HepG2 (cell line): ENCODE data around the gene NT5C2. TPM values are rescaled to one million over a fixed set of nuclear protein-coding genes. Genes with fewer than 3 reads are reported as not detected.

Source experiments
- DNMT3B ChIP-seq: conservative IDR thresholded peaks from 2 replicates; pipeline ENCODE4 v1.6.1; 2016; ENCODE audit warnings: missing biosample characterization, control low read depth
- NR3C1 ChIP-seq: sonication (generic); formaldehyde crosslinking; IDR thresholded peaks from 2 replicates; pipeline ENCODE4 v1.4.0; 2020; ENCODE audit warnings: missing genetic modification reagents
- PAX8 ChIP-seq: sonication (generic); formaldehyde crosslinking; IDR thresholded peaks from 2 replicates; pipeline ENCODE4 v1.8.0; 2022; ENCODE audit warnings: mild to moderate bottlenecking, missing genetic modification reagents, borderline replicate concordance
- TBL1XR1 ChIP-seq: fragments of 150-350 bp; IDR thresholded peaks from 2 replicates; pipeline ENCODE4 v1.6.1; 2014; ENCODE audit warnings: borderline replicate concordance, low read length; ENCODE audit not compliant: partially characterized antibody
- ZNF343 ChIP-seq: sonication (generic); formaldehyde crosslinking; IDR thresholded peaks from 2 replicates; pipeline ENCODE4 v1.4.0; 2020; ENCODE audit warnings: mild to moderate bottlenecking, missing genetic modification reagents
- ZNF550 ChIP-seq: sonication (generic); formaldehyde crosslinking; IDR thresholded peaks from 2 replicates; pipeline ENCODE4 v1.4.0; 2020; ENCODE audit warnings: mild to moderate bottlenecking, missing genetic modification reagents, borderline replicate concordance
- ZNF749 ChIP-seq: sonication (generic); formaldehyde crosslinking; IDR thresholded peaks from 2 replicates; pipeline ENCODE4 v1.8.0; 2022; ENCODE audit warnings: mild to moderate bottlenecking, missing genetic modification reagents, moderate library complexity, borderline replicate concordance
- polyA plus RNA-seq, 8 experiments: library from polyadenylated mRNA; depleted of rRNA in 3 of 8; stranded (reverse) in 7 of 8; unstranded in 1 of 8; fragments of >200 nt; fragmentation: Illumina TruSeq in 4 of 8; extraction: Trizol in 4 of 8; gene quantifications; 2 replicates each; pipeline versions ENCODE4 v1.2.1 to v1.2.3, GENCODE V29; 2011 to 2016; ENCODE audit warnings: low read depth in 4 of 8, missing spikeins in 1 of 8, mixed read lengths in 1 of 8; ENCODE audit not compliant: insufficient read depth in 1 of 8
- total RNA-seq, 5 experiments: library from RNA; depleted of rRNA; stranded (reverse); fragments of >200 nt; fragmentation: Illumina TruSeq; extraction: Trizol; gene quantifications; 2 replicates each; pipeline ENCODE4 v1.2.3, GENCODE V29; 2016; ENCODE audit warnings: low read depth in 1 of 5
- TF ChIP-seq, protein P1 (sequence below): sonication (generic); formaldehyde crosslinking; IDR thresholded peaks from 2 replicates; pipeline ENCODE4 v1.8.1; 2023; ENCODE audit warnings: missing genetic modification reagents, inconsistent platforms, borderline replicate concordance
- TF ChIP-seq, protein P2 (sequence below): sonication (generic); formaldehyde crosslinking; IDR thresholded peaks from 2 replicates; pipeline ENCODE4 v1.8.1; 2023; ENCODE audit warnings: mild to moderate bottlenecking, missing genetic modification reagents
- TF ChIP-seq, protein P3 (sequence below): sonication (generic); formaldehyde crosslinking; IDR thresholded peaks from 2 replicates; pipeline ENCODE4 v1.8.0; 2022; ENCODE audit warnings: mild to moderate bottlenecking, missing genetic modification reagents; ENCODE audit not compliant: insufficient replicate concordance
- TF ChIP-seq, protein P4 (sequence below): sonication (generic); formaldehyde crosslinking; IDR thresholded peaks from 2 replicates; pipeline ENCODE4 v1.5.1; 2020; ENCODE audit warnings: mild to moderate bottlenecking, missing genetic modification reagents, moderate library complexity
- TF ChIP-seq, protein P5 (sequence below): sonication (generic); formaldehyde crosslinking; IDR thresholded peaks from 2 replicates; pipeline ENCODE4 v1.5.1; 2020; ENCODE audit warnings: mild to moderate bottlenecking, missing genetic modification reagents, borderline replicate concordance

The NT5C2 gene
- total and polyA plus RNA-seq, 2 of the 13 experiments (the other 11 are each of a cell fraction or from before 2014, with no cell fraction given), result 40.6 to 55.2 TPM

GRCh38 chr10:103053659-103054581 lies 139.2 kb downstream of the NT5C2 start (continued):
- TF ChIP-seq, protein P1, sequence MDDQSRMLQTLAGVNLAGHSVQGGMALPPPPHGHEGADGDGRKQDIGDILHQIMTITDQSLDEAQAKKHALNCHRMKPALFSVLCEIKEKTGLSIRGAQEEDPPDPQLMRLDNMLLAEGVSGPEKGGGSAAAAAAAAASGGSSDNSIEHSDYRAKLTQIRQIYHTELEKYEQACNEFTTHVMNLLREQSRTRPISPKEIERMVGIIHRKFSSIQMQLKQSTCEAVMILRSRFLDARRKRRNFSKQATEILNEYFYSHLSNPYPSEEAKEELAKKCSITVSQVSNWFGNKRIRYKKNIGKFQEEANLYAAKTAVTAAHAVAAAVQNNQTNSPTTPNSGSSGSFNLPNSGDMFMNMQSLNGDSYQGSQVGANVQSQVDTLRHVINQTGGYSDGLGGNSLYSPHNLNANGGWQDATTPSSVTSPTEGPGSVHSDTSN (CRISPR knock-in tag), result no peak
- TF ChIP-seq, protein P2, sequence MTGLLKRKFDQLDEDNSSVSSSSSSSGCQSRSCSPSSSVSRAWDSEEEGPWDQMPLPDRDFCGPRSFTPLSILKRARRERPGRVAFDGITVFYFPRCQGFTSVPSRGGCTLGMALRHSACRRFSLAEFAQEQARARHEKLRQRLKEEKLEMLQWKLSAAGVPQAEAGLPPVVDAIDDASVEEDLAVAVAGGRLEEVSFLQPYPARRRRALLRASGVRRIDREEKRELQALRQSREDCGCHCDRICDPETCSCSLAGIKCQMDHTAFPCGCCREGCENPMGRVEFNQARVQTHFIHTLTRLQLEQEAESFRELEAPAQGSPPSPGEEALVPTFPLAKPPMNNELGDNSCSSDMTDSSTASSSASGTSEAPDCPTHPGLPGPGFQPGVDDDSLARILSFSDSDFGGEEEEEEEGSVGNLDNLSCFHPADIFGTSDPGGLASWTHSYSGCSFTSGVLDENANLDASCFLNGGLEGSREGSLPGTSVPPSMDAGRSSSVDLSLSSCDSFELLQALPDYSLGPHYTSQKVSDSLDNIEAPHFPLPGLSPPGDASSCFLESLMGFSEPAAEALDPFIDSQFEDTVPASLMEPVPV, result no peak
- TF ChIP-seq, protein P3, sequence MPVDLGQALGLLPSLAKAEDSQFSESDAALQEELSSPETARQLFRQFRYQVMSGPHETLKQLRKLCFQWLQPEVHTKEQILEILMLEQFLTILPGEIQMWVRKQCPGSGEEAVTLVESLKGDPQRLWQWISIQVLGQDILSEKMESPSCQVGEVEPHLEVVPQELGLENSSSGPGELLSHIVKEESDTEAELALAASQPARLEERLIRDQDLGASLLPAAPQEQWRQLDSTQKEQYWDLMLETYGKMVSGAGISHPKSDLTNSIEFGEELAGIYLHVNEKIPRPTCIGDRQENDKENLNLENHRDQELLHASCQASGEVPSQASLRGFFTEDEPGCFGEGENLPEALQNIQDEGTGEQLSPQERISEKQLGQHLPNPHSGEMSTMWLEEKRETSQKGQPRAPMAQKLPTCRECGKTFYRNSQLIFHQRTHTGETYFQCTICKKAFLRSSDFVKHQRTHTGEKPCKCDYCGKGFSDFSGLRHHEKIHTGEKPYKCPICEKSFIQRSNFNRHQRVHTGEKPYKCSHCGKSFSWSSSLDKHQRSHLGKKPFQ (CRISPR knock-in tag), result no peak
- TF ChIP-seq PAX8 (no peak), ZNF550 (CRISPR knock-in tag) (peak; percentile 72; the same call in 1 of the 2 replicates), DNMT3B (CRISPR knock-in tag) (0 out of 2 replicates have a peak, but pooled peaks have one; percentile 59), TBL1XR1 (no peak), ZNF749 (CRISPR knock-in tag) (no peak; the same call in 1 of the 2 replicates), ZNF343 (no peak), NR3C1 (CRISPR knock-in tag) (no peak)
- TF ChIP-seq, protein P4, sequence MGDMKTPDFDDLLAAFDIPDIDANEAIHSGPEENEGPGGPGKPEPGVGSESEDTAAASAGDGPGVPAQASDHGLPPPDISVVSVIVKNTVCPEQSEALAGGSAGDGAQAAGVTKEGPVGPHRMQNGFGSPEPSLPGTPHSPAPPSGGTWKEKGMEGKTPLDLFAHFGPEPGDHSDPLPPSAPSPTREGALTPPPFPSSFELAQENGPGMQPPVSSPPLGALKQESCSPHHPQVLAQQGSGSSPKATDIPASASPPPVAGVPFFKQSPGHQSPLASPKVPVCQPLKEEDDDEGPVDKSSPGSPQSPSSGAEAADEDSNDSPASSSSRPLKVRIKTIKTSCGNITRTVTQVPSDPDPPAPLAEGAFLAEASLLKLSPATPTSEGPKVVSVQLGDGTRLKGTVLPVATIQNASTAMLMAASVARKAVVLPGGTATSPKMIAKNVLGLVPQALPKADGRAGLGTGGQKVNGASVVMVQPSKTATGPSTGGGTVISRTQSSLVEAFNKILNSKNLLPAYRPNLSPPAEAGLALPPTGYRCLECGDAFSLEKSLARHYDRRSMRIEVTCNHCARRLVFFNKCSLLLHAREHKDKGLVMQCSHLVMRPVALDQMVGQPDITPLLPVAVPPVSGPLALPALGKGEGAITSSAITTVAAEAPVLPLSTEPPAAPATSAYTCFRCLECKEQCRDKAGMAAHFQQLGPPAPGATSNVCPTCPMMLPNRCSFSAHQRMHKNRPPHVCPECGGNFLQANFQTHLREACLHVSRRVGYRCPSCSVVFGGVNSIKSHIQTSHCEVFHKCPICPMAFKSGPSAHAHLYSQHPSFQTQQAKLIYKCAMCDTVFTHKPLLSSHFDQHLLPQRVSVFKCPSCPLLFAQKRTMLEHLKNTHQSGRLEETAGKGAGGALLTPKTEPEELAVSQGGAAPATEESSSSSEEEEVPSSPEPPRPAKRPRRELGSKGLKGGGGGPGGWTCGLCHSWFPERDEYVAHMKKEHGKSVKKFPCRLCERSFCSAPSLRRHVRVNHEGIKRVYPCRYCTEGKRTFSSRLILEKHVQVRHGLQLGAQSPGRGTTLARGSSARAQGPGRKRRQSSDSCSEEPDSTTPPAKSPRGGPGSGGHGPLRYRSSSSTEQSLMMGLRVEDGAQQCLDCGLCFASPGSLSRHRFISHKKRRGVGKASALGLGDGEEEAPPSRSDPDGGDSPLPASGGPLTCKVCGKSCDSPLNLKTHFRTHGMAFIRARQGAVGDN, result peak; percentile 92
- TF ChIP-seq, protein P5, sequence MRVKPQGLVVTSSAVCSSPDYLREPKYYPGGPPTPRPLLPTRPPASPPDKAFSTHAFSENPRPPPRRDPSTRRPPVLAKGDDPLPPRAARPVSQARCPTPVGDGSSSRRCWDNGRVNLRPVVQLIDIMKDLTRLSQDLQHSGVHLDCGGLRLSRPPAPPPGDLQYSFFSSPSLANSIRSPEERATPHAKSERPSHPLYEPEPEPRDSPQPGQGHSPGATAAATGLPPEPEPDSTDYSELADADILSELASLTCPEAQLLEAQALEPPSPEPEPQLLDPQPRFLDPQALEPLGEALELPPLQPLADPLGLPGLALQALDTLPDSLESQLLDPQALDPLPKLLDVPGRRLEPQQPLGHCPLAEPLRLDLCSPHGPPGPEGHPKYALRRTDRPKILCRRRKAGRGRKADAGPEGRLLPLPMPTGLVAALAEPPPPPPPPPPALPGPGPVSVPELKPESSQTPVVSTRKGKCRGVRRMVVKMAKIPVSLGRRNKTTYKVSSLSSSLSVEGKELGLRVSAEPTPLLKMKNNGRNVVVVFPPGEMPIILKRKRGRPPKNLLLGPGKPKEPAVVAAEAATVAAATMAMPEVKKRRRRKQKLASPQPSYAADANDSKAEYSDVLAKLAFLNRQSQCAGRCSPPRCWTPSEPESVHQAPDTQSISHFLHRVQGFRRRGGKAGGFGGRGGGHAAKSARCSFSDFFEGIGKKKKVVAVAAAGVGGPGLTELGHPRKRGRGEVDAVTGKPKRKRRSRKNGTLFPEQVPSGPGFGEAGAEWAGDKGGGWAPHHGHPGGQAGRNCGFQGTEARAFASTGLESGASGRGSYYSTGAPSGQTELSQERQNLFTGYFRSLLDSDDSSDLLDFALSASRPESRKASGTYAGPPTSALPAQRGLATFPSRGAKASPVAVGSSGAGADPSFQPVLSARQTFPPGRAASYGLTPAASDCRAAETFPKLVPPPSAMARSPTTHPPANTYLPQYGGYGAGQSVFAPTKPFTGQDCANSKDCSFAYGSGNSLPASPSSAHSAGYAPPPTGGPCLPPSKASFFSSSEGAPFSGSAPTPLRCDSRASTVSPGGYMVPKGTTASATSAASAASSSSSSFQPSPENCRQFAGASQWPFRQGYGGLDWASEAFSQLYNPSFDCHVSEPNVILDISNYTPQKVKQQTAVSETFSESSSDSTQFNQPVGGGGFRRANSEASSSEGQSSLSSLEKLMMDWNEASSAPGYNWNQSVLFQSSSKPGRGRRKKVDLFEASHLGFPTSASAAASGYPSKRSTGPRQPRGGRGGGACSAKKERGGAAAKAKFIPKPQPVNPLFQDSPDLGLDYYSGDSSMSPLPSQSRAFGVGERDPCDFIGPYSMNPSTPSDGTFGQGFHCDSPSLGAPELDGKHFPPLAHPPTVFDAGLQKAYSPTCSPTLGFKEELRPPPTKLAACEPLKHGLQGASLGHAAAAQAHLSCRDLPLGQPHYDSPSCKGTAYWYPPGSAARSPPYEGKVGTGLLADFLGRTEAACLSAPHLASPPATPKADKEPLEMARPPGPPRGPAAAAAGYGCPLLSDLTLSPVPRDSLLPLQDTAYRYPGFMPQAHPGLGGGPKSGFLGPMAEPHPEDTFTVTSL, result peak; percentile 72; the same call in 1 of the 2 replicates
